IMR-90 (cell line): ENCODE measurements around the gene MYLK4. TPM values are rescaled to one million over a fixed set of nuclear protein-coding genes. Genes with fewer than 3 reads are reported as not detected.
A peak's percentile ranks its signal among the peaks of the same experiment; 100 is the strongest.

ENCODE experiments used
- ATAC-seq: fragments of 200-7000 bp; cut with Tn5 transposase; 2 replicates; pipeline ENCODE4 v1.9.1; 2020; ENCODE audit warnings: low read depth, mild to moderate bottlenecking, moderate library complexity
- BruUV-seq: library from RNA; stranded (reverse); fragments of 400-500 nt; replicated peaks from 2 replicates; lab custom pipeline; 2021; lab: Mats Ljungman, UMichigan
- CTCF ChIA-PET: fragments of 300-600 bp; formaldehyde crosslinking; extraction: SDS; loops from one replicate; lab custom pipeline; 2021; ENCODE audit warnings: antibody characterized with exemption; lab: Yijun Ruan, JAX
- POLR2A ChIA-PET: fragments of 300-600 bp; sonication (Branson Sonifier 250); formaldehyde crosslinking; loops from one replicate; lab custom pipeline; 2022; ENCODE audit warnings: antibody characterized with exemption; ENCODE audit not compliant: unreplicated experiment; lab: Charles Lee
- DNase-seq: peaks from one replicate; pipeline ENCODE4 v3.0.0; 2013
- H2AFZ ChIP-seq: replicated peaks from 2 replicates; pipeline ENCODE3; 2013; ENCODE audit warnings: low read length, mild to moderate bottlenecking; ENCODE audit not compliant: poor library complexity
- H2AK5ac ChIP-seq: 2 replicates; pipeline ENCODE4 v1.6.1; 2013; ENCODE audit warnings: low read depth, low read length, inconsistent platforms
- H2AK9ac ChIP-seq: replicated peaks from 2 replicates; pipeline ENCODE3; 2013; ENCODE audit warnings: mild to moderate bottlenecking, low read depth, low read length, moderate library complexity; ENCODE audit not compliant: poor library complexity
- H2BK120ac ChIP-seq: 2 replicates; pipeline ENCODE4 v1.6.1; 2013; ENCODE audit warnings: low read depth, low read length, inconsistent platforms
- H2BK15ac ChIP-seq: 3 replicates; pipeline ENCODE4 v1.6.1; 2013; ENCODE audit warnings: low read depth, low read length, inconsistent platforms
- H2BK20ac ChIP-seq: 2 replicates; pipeline ENCODE4 v1.6.1; 2013; ENCODE audit warnings: low read depth, mild to moderate bottlenecking, inconsistent platforms, low read length, moderate library complexity
- H2BK5ac ChIP-seq: 2 replicates; pipeline ENCODE4 v1.6.1; 2013; ENCODE audit warnings: mild to moderate bottlenecking, low read depth, low read length, inconsistent platforms; ENCODE audit not compliant: poor library complexity, severe bottlenecking
- H3K14ac ChIP-seq: replicated peaks from 2 replicates; pipeline ENCODE4 v1.6.1; 2013; ENCODE audit warnings: low read depth, low read length, inconsistent platforms
- H3K18ac ChIP-seq: 2 replicates; pipeline ENCODE4 v1.6.1; 2013; ENCODE audit warnings: low read depth, low read length, control low read depth
- H3K23ac ChIP-seq: 2 replicates; pipeline ENCODE4 v1.6.1; 2013; ENCODE audit warnings: low read depth, low read length, inconsistent platforms
- H3K27ac ChIP-seq: 2 replicates; pipeline ENCODE4 v1.5.1; 2013; ENCODE audit warnings: mild to moderate bottlenecking, control low read depth, low read length; ENCODE audit not compliant: insufficient read depth
- H3K27me3 ChIP-seq: 2 replicates; pipeline ENCODE4 v1.6.1; 2013; ENCODE audit warnings: low read length; ENCODE audit not compliant: control insufficient read depth, insufficient read depth
- H3K36me3 ChIP-seq: 2 replicates; pipeline ENCODE4 v1.6.1; 2013; ENCODE audit warnings: low read length, mixed read lengths; ENCODE audit not compliant: control insufficient read depth, insufficient read depth
- H3K4ac ChIP-seq: 2 replicates; pipeline ENCODE4 v1.6.1; 2013; ENCODE audit warnings: low read depth, low read length, inconsistent platforms
- H3K4me1 ChIP-seq: 2 replicates; pipeline ENCODE4 v1.6.1; 2013; ENCODE audit warnings: low read length, mixed read lengths; ENCODE audit not compliant: control insufficient read depth, insufficient read depth
- H3K4me2 ChIP-seq: 2 replicates; pipeline ENCODE4 v1.6.1; 2013; ENCODE audit warnings: low read depth, mild to moderate bottlenecking, control low read depth, low read length, moderate library complexity
- H3K4me3 ChIP-seq: 2 replicates; pipeline ENCODE4 v1.5.1; 2013; ENCODE audit warnings: low read depth, mild to moderate bottlenecking, control low read depth, low read length, moderate library complexity; ENCODE audit not compliant: insufficient read depth
- H3K56ac ChIP-seq: 2 replicates; pipeline ENCODE4 v1.6.1; 2013; ENCODE audit warnings: low read length, inconsistent platforms; ENCODE audit not compliant: insufficient read depth; ENCODE audit errors: extremely low read depth
- H3K79me1 ChIP-seq, 2 experiments: 2 replicates each; pipeline ENCODE4 v1.6.1; 2013; ENCODE audit warnings: low read length in 2 of 2, inconsistent platforms in 1 of 2, low read depth in 1 of 2
- H3K9ac ChIP-seq: 2 replicates; pipeline ENCODE4 v1.6.1; 2013; ENCODE audit warnings: low read depth, low read length, control low read depth
- H3K9me1 ChIP-seq: 2 replicates; pipeline ENCODE4 v1.6.1; 2013; ENCODE audit warnings: low read length, inconsistent platforms; ENCODE audit not compliant: insufficient read depth
- H3K9me3 ChIP-seq: 2 replicates; pipeline ENCODE4 v1.6.1; 2013; ENCODE audit warnings: low read length; ENCODE audit not compliant: control insufficient read depth, insufficient read depth
- H4K20me1 ChIP-seq: 2 replicates; pipeline ENCODE4 v1.6.1; 2013; ENCODE audit warnings: low read length, inconsistent platforms; ENCODE audit not compliant: insufficient read depth
- H4K5ac ChIP-seq: 2 replicates; pipeline ENCODE4 v1.6.1; 2013; ENCODE audit warnings: mild to moderate bottlenecking, low read depth, low read length, control low read depth
- H4K8ac ChIP-seq, 2 experiments: 2 replicates each; pipeline ENCODE4 v1.6.1; 2013; ENCODE audit warnings: low read depth in 2 of 2, low read length in 2 of 2, control low read depth in 1 of 2, inconsistent platforms in 1 of 2
- H4K91ac ChIP-seq: 2 replicates; pipeline ENCODE4 v1.6.1; 2013; ENCODE audit warnings: low read depth, low read length, inconsistent platforms; ENCODE audit not compliant: insufficient read depth
- BHLHE40 ChIP-seq: fragments of 150-350 bp; IDR thresholded peaks from 2 replicates; pipeline ENCODE4 v1.6.1; 2016; ENCODE audit warnings: mild to moderate bottlenecking, low read depth, low read length
- CEBPB ChIP-seq: IDR thresholded peaks from 2 replicates; pipeline ENCODE4 v1.6.1; 2012; ENCODE audit warnings: low read depth, low read length, improper control_type of control experiment
- CHD1 ChIP-seq: IDR thresholded peaks from 2 replicates; pipeline ENCODE4 v1.6.1; 2012; ENCODE audit warnings: low read depth, low read length, improper control_type of control experiment
- FOS ChIP-seq: fragments of 150-350 bp; IDR thresholded peaks from 2 replicates; pipeline ENCODE4 v1.6.1; 2016; ENCODE audit warnings: low read depth, low read length
- MAFK ChIP-seq: IDR thresholded peaks from 2 replicates; pipeline ENCODE4 v1.6.1; 2012; ENCODE audit warnings: low read depth, low read length, improper control_type of control experiment
- MAZ ChIP-seq: IDR thresholded peaks from 2 replicates; pipeline ENCODE4 v1.6.1; 2012; ENCODE audit warnings: low read depth, mild to moderate bottlenecking, low read length, improper control_type of control experiment, moderate library complexity, borderline replicate concordance
- MXI1 ChIP-seq: IDR thresholded peaks from 2 replicates; pipeline ENCODE4 v1.6.1; 2012; ENCODE audit warnings: low read depth, mild to moderate bottlenecking, low read length, moderate library complexity, borderline replicate concordance
- NFE2L2 ChIP-seq: fragments of 150-350 bp; IDR thresholded peaks from 2 replicates; pipeline ENCODE4 v1.6.1; 2016; ENCODE audit warnings: low read depth, mild to moderate bottlenecking, low read length
- POLR2A ChIP-seq: IDR thresholded peaks from 2 replicates; pipeline ENCODE4 v1.6.1; 2012; ENCODE audit warnings: mild to moderate bottlenecking, low read depth, low read length
- RAD21 ChIP-seq: IDR thresholded peaks from 2 replicates; pipeline ENCODE4 v1.6.1; 2012; ENCODE audit warnings: low read length, improper control_type of control experiment
- RCOR1 ChIP-seq: IDR thresholded peaks from 2 replicates; pipeline ENCODE4 v1.6.1; 2012; ENCODE audit warnings: mild to moderate bottlenecking, low read length, improper control_type of control experiment; ENCODE audit not compliant: insufficient replicate concordance
- RFX5 ChIP-seq: IDR thresholded peaks from 2 replicates; pipeline ENCODE4 v1.8.0; 2012; ENCODE audit warnings: low read depth, mild to moderate bottlenecking, low read length, moderate library complexity
- SMC3 ChIP-seq: fragments of 150-350 bp; IDR thresholded peaks from 2 replicates; pipeline ENCODE4 v1.6.1; 2016; ENCODE audit warnings: low read depth, mild to moderate bottlenecking, antibody characterized with exemption, low read length, moderate library complexity
- WGBS, 2 experiments: methylation state at CpG; one replicate each; pipeline versions ENCODE4 v1.1.5 to v1.1.7; 2013; ENCODE audit warnings: missing lambda C conversion rate in 2 of 2; ENCODE audit not compliant: insufficient read length in 1 of 2; ENCODE audit errors: extremely low coverage in 2 of 2; 5-methylcytosine and 5-hydroxymethylcytosine counted together
- dilution Hi-C: fragments of 300-500 bp; cut with HindIII; formaldehyde crosslinking; loops from one replicate; pipeline ENCODE4 v1.14.3; 2018; ENCODE audit warnings: low sequenced_read_pairs; ENCODE audit not compliant: unreplicated experiment
- in situ Hi-C: fragments of 300-500 bp; cut with MboI; formaldehyde crosslinking; loops from 3 replicates; pipeline ENCODE4 v1.14.3; 2019; ENCODE audit warnings: low sequenced_read_pairs, inconsistent platforms, mixed read lengths
- intact Hi-C: fragments of 100-400 bp; cut with micrococcal nuclease; formaldehyde crosslinking; loops from 2 replicates; pipeline ENCODE4 v1.10.0; 2022
- polyA plus RNA-seq, 3 experiments: library from polyadenylated mRNA; depleted of rRNA; stranded (reverse); fragments of >200 nt; gene quantifications; 2 replicates each; pipeline ENCODE4 v1.2.3, GENCODE V29; 2012; ENCODE audit warnings: low replicate concordance in 1 of 3
- total RNA-seq: library from RNA; depleted of rRNA; stranded (reverse); fragments of >200 nt; gene quantifications from 2 replicates; pipeline ENCODE4 v1.2.3, GENCODE V29; 2012
- TF ChIP-seq, protein P1 (sequence below): fragments of 150-350 bp; IDR thresholded peaks from 2 replicates; pipeline ENCODE4 v1.6.1; 2017; ENCODE audit warnings: mild to moderate bottlenecking, antibody characterized with exemption, low read length, low read depth
- TF ChIP-seq, protein P2 (sequence below): conservative IDR thresholded peaks from 2 replicates; pipeline ENCODE4 v1.5.1; 2012; ENCODE audit warnings: mild to moderate bottlenecking, low read depth, low read length, improper control_type of control experiment
- TF ChIP-seq, protein P3 (sequence below): fragments of 150-350 bp; IDR thresholded peaks from 2 replicates; pipeline ENCODE4 v1.6.1; 2016; ENCODE audit warnings: low read depth, mild to moderate bottlenecking, low read length, moderate library complexity, borderline replicate concordance

MYLK4 gene
- total and polyA plus RNA-seq, 2 of the 4 experiments (the other 2 are of a cell fraction), result under 0.01 to 0.07 TPM

DNA sequence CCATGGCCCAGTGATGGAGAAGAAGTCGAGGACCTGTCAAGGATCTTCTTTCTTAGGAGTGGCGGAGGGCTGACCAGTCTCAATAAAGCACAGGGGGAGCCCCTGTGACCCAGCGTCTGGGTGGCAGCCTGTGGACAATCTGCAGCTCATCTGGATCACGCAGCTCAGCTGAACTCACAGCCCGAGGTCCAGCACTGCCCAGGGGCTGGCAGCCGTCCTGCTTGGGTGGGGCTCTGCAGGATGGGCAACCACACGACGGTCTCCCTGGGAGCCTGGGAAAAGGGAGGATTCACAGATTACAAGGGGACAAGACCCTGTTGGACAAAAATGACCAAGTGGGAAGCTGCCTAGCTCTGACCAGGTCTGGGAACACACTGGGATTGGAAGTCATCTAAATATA, 110.8 kb downstream of the MYLK4 start:
- no peak for TF ChIP-seq CHD1
- TF ChIP-seq, protein P1, sequence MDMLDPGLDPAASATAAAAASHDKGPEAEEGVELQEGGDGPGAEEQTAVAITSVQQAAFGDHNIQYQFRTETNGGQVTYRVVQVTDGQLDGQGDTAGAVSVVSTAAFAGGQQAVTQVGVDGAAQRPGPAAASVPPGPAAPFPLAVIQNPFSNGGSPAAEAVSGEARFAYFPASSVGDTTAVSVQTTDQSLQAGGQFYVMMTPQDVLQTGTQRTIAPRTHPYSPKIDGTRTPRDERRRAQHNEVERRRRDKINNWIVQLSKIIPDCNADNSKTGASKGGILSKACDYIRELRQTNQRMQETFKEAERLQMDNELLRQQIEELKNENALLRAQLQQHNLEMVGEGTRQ, result no peak
- no peak for TF ChIP-seq MXI1
- no peak for TF ChIP-seq CEBPB
- TF ChIP-seq FOS, result no peak
- TF ChIP-seq, protein P2, sequence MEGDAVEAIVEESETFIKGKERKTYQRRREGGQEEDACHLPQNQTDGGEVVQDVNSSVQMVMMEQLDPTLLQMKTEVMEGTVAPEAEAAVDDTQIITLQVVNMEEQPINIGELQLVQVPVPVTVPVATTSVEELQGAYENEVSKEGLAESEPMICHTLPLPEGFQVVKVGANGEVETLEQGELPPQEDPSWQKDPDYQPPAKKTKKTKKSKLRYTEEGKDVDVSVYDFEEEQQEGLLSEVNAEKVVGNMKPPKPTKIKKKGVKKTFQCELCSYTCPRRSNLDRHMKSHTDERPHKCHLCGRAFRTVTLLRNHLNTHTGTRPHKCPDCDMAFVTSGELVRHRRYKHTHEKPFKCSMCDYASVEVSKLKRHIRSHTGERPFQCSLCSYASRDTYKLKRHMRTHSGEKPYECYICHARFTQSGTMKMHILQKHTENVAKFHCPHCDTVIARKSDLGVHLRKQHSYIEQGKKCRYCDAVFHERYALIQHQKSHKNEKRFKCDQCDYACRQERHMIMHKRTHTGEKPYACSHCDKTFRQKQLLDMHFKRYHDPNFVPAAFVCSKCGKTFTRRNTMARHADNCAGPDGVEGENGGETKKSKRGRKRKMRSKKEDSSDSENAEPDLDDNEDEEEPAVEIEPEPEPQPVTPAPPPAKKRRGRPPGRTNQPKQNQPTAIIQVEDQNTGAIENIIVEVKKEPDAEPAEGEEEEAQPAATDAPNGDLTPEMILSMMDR, result no peak
- no peak for TF ChIP-seq POLR2A
- no peak for TF ChIP-seq RFX5
- TF ChIP-seq NFE2L2, result no peak
- TF ChIP-seq MAFK, result no peak
- no peak for TF ChIP-seq SMC3
- TF ChIP-seq RCOR1, result no peak
- TF ChIP-seq RAD21, result no peak
- no peak for TF ChIP-seq MAZ
- TF ChIP-seq, protein P3, sequence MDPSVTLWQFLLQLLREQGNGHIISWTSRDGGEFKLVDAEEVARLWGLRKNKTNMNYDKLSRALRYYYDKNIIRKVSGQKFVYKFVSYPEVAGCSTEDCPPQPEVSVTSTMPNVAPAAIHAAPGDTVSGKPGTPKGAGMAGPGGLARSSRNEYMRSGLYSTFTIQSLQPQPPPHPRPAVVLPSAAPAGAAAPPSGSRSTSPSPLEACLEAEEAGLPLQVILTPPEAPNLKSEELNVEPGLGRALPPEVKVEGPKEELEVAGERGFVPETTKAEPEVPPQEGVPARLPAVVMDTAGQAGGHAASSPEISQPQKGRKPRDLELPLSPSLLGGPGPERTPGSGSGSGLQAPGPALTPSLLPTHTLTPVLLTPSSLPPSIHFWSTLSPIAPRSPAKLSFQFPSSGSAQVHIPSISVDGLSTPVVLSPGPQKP, result no peak
- TF ChIP-seq BHLHE40, result no peak
- H3K9ac ChIP-seq, result no peak overlapping the region
- POLR2A ChIA-PET, result no interaction called here
- 0 out of 2 replicates have a peak, but pooled peaks cover 3% of the 10 kb centered on the region for H3K9me1 ChIP-seq
- H3K23ac ChIP-seq, result no peak overlapping the region
- CTCF ChIA-PET, result no interaction called here
- H3K4me1 ChIP-seq, result no peaks in the 10 kb centered on the region; the same call in 1 of the 2 replicates
- no peak overlapping the region for H2AK5ac ChIP-seq
- H3K27ac ChIP-seq, result no peak overlapping the region
- no peak overlapping the region for H2AK9ac ChIP-seq
- no peak overlapping the region for H2BK5ac ChIP-seq
- no peaks in the 10 kb centered on the region for H3K79me1 ChIP-seq
- ATAC-seq, result no peak
- no peak overlapping the region for H3K4ac ChIP-seq
- BruUV-seq, result no TSS peak
- no peaks in the 10 kb centered on the region for H3K9me3 ChIP-seq
- intact Hi-C loops, result loop anchor here (10.0 kb wide), 1 partner anchor 455 kb away; no protein-coding TSS in a partner anchor
- no peak overlapping the region for H3K14ac ChIP-seq
- no peak overlapping the region for H3K18ac ChIP-seq
- H3K56ac ChIP-seq, result no peak overlapping the region
- H3K4me2 ChIP-seq, result no peak overlapping the region
- dilution Hi-C loops, result no loop called here
- H4K8ac ChIP-seq, result no peak overlapping the region
- no peak for DNase-seq
- no peak overlapping the region for H4K5ac ChIP-seq
- H4K20me1 ChIP-seq, result no peaks in the 10 kb centered on the region
- H3K27me3 ChIP-seq, result peaks cover 28% of the 10 kb centered on the region
- H2BK15ac ChIP-seq, result no peak overlapping the region
- no peak overlapping the region for H2BK20ac ChIP-seq
- no peaks in the 10 kb centered on the region for H3K36me3 ChIP-seq
- no peak overlapping the region for H2BK120ac ChIP-seq
- no peak overlapping the region for H4K91ac ChIP-seq
- no peak overlapping the region for H3K4me3 ChIP-seq
- in situ Hi-C loops, result loop anchor here (5.0 to 25.0 kb wide), 3 partner anchors 285 to 1048 kb away; no protein-coding TSS in a partner anchor
- peak overlapping the region; percentile 10 for H2AFZ ChIP-seq
- 61% methylated on average over 4 of the region's 8 CpGs; no CpG with 5 or more reads in 1 of the 2 experiments for WGBS, 2 experiments
